Lower lobe of right lung (tissue), 2 donors: ENCODE data around the gene LRRC32. TPM values are rescaled to one million over a fixed set of nuclear protein-coding genes. Genes with fewer than 3 reads are reported as not detected.

Experiments
- ATAC-seq, 2 donors: fragments of 200-7000 bp; cut with Tn5 transposase; one replicate each; pipeline ENCODE4 v1.9.1; 2020 to 2022; ENCODE audit warnings: mild to moderate bottlenecking in 2 of 2, moderate library complexity in 2 of 2
- DNase-seq: peaks from one replicate; pipeline ENCODE4 v3.0.0-alpha.2; 2020
- H3K27ac ChIP-seq: fragments of 200-600 bp; one replicate; pipeline ENCODE4 v1.8.0; 2022
- H3K27me3 ChIP-seq: fragments of 200-600 bp; one replicate; pipeline ENCODE4 v1.8.0; 2022; ENCODE audit warnings: low read depth
- H3K36me3 ChIP-seq: fragments of 200-600 bp; one replicate; pipeline ENCODE4 v1.8.0; 2022; ENCODE audit warnings: mild to moderate bottlenecking
- H3K4me1 ChIP-seq: fragments of 200-600 bp; one replicate; pipeline ENCODE4 v1.8.0; 2022
- H3K4me3 ChIP-seq: fragments of 200-600 bp; one replicate; pipeline ENCODE4 v1.8.0; 2022; ENCODE audit warnings: mild to moderate bottlenecking
- H3K9me3 ChIP-seq: fragments of 200-600 bp; one replicate; pipeline ENCODE4 v1.8.0; 2022
- CTCF ChIP-seq: fragments of 200-600 bp; IDR thresholded peaks from one replicate; pipeline ENCODE4 v1.8.0; 2022; ENCODE audit warnings: antibody characterized with exemption, mild to moderate bottlenecking
- intact Hi-C: fragments of 100-400 bp; cut with DNase I; formaldehyde crosslinking; loops from one replicate; pipeline ENCODE4 v1.11.0; 2022
- total RNA-seq: library from RNA; stranded (reverse); fragmentation: NEBNext Ultra II Directional; extraction: Animal tissue kit (Norgen Biotek cat#: 25700); gene quantifications from one replicate; pipeline ENCODE4 v1.2.1, GENCODE V29; 2021
- donor health status: DM: no; HTN: yes; CAD: no; lungs with severe emphysema.

The LRRC32 gene
- total RNA-seq, 1 donor from 2014 or later = 121 TPM

DNA sequence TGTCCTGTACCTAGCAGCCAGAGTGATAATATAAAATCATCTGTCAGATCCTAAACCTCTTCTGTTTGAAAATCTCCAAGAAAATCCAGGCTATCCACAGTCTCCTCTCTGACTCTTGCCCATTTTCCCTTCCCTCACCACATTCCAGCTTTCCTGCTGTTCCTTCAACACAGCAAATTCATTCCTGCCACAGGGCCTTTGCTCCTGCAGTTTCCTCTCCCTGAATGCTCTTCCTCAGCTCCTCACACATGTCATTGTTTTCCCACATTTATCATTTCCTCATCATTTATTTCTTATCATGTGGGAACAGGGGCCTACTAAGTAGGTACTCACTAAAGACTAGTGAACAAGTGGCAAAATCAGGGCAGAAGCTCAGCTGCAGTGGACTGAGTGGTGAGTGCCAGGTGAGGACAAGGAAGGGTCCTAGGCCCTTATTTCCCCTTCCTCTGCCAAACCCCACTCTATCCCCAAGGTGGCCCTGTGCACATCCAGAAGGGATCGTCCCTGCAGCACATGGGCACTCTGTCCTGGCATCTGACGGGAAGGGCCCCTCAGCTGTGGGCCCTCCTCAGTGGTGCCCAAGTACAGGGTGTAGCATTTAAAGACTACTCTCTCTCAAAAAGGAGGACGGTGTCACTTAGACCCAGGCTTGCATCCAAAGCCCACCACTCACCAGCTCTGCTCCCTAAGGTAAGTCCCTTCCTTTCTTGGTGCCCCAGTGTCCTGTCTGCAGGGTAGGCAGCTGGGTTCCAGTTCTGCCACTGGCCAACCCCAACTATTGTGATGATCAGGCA lies 2.0 kb downstream of the LRRC32 start:
- intact Hi-C loops = no loop called here
- H3K9me3 ChIP-seq = no peaks in the 10 kb centered on the region
- no peak for DNase-seq
- no peak for TF ChIP-seq CTCF
- ATAC-seq = no peak
- no peaks in the 10 kb centered on the region for H3K36me3 ChIP-seq
- H3K27me3 ChIP-seq = peaks cover 18% of the 10 kb centered on the region
- peaks cover 71% of the 10 kb centered on the region for H3K4me1 ChIP-seq
- H3K4me3 ChIP-seq = peak overlapping the region; percentile 77
- peak overlapping the region; percentile 67 for H3K27ac ChIP-seq

GRCh38 chr11:76667856-76668255 lies 2.7 kb downstream of the LRRC32 start:
- no peak for DNase-seq
- ATAC-seq = no peak
- Histone ChIP-seq H3K9me3 (no peaks in the 10 kb centered on the region), H3K36me3 (peaks cover 6% of the 10 kb centered on the region), H3K4me1 (peaks cover 67% of the 10 kb centered on the region), H3K4me3 (peak overlapping the region; percentile 77), H3K27me3 (peaks cover 18% of the 10 kb centered on the region), H3K27ac (peak overlapping the region; percentile 67)
- intact Hi-C loops = no loop called here
- no peak for TF ChIP-seq CTCF

- DNase-seq = peak; percentile 25
- peaks cover 62% of the 10 kb centered on the region for H3K4me1 ChIP-seq
- no peak for ATAC-seq
- peak overlapping the region; percentile 67 for H3K27ac ChIP-seq
- peaks cover 18% of the 10 kb centered on the region for H3K27me3 ChIP-seq
- intact Hi-C loops = no loop called here
- peak overlapping the region; percentile 77 for H3K4me3 ChIP-seq
- no peak for TF ChIP-seq CTCF
- peaks cover 6% of the 10 kb centered on the region for H3K36me3 ChIP-seq
- H3K9me3 ChIP-seq = no peaks in the 10 kb centered on the region
Observed at GRCh38 chr11:76667271-76667818, 3.2 kb downstream of the LRRC32 start.

- no peak for TF ChIP-seq CTCF
- peaks cover 6% of the 10 kb centered on the region for H3K36me3 ChIP-seq
- DNase-seq = no peak
- intact Hi-C loops = no loop called here
- peak overlapping the region; percentile 77 for H3K4me3 ChIP-seq
- no peak for ATAC-seq
- H3K4me1 ChIP-seq = peaks cover 56% of the 10 kb centered on the region
- H3K27ac ChIP-seq = peak overlapping the region; percentile 56
- peaks cover 18% of the 10 kb centered on the region for H3K27me3 ChIP-seq
- no peaks in the 10 kb centered on the region for H3K9me3 ChIP-seq
Observed at GRCh38 chr11:76666830-76667229, 3.7 kb downstream of the LRRC32 start.

GRCh38 chr11:76666408-76666807 lies 4.1 kb downstream of the LRRC32 start:
- H3K4me3 ChIP-seq = peak overlapping the region; percentile 77
- DNase-seq (peak; percentile 47), ATAC-seq (peak in 1 of 2 donors; percentile 28)
- H3K27ac ChIP-seq = peak overlapping the region; percentile 56
- intact Hi-C loops = no loop called here
- TF ChIP-seq CTCF = no peak
- H3K27me3 ChIP-seq = peaks cover 18% of the 10 kb centered on the region
- H3K9me3 ChIP-seq = no peaks in the 10 kb centered on the region
- peaks cover 6% of the 10 kb centered on the region for H3K36me3 ChIP-seq
- peaks cover 52% of the 10 kb centered on the region for H3K4me1 ChIP-seq
